Endometrium (tissue), 2 donors: Measurements from ENCODE around the gene TCP1.
A peak's percentile ranks its signal among the peaks of the same experiment; 100 is the strongest.
"Not testable (repeated sequence)": the region's sequence is repeated elsewhere in the genome, so short reads cannot be mapped to it uniquely, and the experiment has no call there.

Experiments
- FAIRE-seq: peaks from 2 replicates; lab custom pipeline; 2012; peaks lifted over from hg19 to GRCh38; lab: Jason Lieb, UNC
- donor health status: control.
- donor health status: control.

The TCP1 gene

DNA sequence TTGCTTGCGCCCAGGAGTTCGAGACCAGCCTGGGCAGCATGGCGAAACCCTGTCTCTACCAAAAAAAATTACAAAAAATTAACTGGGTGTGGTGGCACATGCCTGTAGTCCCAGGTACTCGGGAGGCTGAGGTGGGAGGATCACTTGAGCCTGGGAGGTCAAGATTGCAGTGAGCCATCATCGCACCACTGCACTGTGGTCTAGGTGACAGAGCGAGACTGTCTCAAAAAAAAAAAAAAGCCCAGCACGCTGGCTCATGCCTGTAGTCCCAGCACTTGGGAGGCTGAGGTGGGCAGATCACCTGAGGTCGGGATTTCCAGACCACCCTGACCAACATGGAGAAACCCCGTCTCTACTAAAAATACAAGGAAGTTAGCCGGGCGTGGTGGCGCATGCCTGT is 56.0 kb downstream of the TCP1 start:
- FAIRE-seq = not testable (repeated sequence)

DNA sequence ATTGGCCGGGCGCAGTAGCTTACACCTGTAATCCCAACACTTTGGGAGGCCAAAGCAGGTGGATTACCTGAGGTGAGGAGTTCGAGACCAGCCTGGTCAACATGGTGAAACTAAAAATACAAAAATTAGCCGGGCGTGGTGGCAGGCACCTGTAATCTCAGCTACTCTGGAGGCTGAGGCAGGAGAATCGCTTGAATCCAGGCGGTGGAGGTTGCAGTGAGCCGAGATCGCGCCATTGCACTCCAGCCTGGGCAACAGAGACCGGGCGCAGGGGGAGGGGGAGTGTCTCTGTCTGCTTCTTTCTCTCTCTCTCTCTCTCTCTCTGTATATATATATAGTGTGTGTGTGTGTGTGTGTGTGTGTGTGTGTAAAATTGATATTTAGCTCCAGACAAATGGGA is 56.9 kb downstream of the TCP1 start:
- not testable (repeated sequence) for FAIRE-seq

DNA sequence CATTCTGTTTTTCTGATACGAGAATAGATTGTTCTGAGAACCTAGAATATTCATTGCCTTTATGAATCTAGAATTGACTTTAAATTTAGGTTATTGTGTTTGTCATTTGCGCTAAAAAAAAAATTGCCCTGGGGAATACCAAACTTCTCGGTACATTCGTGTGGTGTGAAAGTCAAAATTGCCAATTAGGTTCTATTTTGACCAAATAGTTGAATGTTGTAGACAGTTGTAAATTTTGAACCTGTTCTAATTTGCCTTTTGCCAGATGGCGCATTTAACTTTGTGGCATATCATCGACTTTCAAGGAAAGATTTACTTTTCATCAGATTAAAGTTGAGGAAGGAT is 59.1 kb downstream of the TCP1 start:
- no peak for FAIRE-seq

DNA sequence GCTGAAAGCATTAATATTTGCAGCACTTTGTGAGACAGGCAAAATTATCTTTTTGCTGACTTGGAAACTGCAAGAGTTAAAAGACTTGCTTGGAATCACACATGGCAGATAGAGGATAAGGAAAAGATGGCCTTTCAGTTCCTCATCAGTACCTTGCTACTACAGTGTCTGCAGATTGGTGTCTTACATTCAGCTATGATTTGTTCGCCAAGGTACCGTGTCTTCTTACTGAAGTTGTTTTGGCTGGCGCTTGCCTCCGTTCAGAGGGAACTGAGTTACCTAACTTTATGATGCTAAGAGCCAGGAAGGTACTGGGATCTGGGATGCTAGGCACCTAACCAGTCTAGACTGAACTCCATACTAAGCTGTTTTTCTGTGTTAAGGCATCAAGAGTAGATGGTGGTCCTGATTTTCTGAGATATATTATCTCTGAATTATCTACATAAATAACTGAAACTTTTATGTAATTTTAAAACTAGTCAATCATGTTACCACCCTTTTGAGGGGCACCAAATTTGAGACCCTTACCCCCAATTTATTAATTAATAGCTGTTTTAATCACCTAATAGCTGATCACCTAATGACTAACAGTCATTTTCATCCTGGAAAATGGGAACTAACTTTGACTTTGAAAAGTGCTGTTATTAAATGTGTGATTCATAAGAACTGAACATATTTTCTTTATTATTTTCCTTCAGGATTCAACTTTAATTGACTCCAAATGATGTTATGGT is 59.6 kb downstream of the TCP1 start:
- no peak for FAIRE-seq

DNA sequence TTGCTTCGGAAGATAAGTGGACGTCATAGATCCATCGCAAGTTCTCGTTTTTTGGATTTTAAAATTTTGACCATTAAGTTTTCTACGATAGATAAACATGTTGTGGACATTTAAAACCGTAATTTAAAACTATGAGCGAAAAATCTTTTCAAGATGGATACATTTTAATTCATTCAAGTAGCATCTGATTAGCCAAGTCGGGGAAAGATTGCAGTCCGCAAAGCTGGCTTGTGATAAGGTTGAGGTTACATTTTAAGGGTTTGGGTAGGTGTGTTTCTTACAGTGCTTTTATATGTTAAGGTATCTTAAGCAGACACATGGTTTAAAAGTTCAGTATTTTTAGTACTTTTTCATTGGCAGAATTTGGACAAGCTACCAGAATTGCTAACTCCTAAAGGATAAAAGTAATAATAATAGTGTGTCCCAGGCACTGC is 60.9 kb downstream of the TCP1 start:
- peak; percentile 18 for FAIRE-seq
